Uterus (tissue), 4 donors: ENCODE measurements around the gene GALNT12. TPM values are rescaled to one million over a fixed set of nuclear protein-coding genes. Genes with fewer than 3 reads are reported as not detected.

Source experiments
- DNase-seq, 2 donors: peaks; one replicate each; pipeline ENCODE4 v3.0.0-alpha.2; 2019 to 2020
- H3K27ac ChIP-seq, 2 donors: fragments of 200-600 bp; sonication (generic); 1 replicate in 1 of 2; 2 replicates in 1 of 2; pipeline ENCODE4 v1.5.1; 2016 to 2018
- H3K27me3 ChIP-seq, 2 donors: fragments of 200-600 bp; sonication (generic); one replicate each; pipeline ENCODE4 v1.5.1; 2018 to 2019; ENCODE audit warnings: control low read depth in 1 of 2
- H3K36me3 ChIP-seq, 2 donors: fragments of 200-600 bp; sonication (generic); one replicate each; pipeline ENCODE4 v1.5.1; 2019; ENCODE audit warnings: control low read depth in 1 of 2
- H3K4me1 ChIP-seq, 2 donors: fragments of 200-600 bp; sonication (generic); one replicate each; pipeline ENCODE4 v1.5.1; 2018 to 2019; ENCODE audit warnings: control low read depth in 1 of 2
- H3K4me3 ChIP-seq, 2 donors: fragments of 200-600 bp; sonication (generic); 1 replicate in 1 of 2; 2 replicates in 1 of 2; pipeline ENCODE4 v1.5.1; 2018 to 2019; ENCODE audit warnings: mild to moderate bottlenecking in 1 of 2
- H3K9me3 ChIP-seq, 2 donors: fragments of 200-600 bp; sonication (generic); one replicate each; pipeline ENCODE4 v1.5.1; 2019; ENCODE audit warnings: control low read depth in 1 of 2
- POLR2A ChIP-seq, 2 donors: fragments of 450-650 bp; IDR thresholded peaks; one replicate each; pipeline ENCODE4 v1.6.1; 2016; ENCODE audit warnings: antibody characterized with exemption in 2 of 2, mild to moderate bottlenecking in 1 of 2, moderate library complexity in 1 of 2
- intact Hi-C: fragments of 100-400 bp; cut with DNase I; formaldehyde crosslinking; loops from one replicate; pipeline ENCODE4 v1.15.1; 2023; ENCODE audit warnings: low total_unique reads
- total RNA-seq, 4 donors: library from RNA; depleted of rRNA in 3 of 4; stranded (reverse); fragments of >200 nt in 3 of 4; gene quantifications; one replicate each; pipeline versions ENCODE4 v1.1.0 to v1.2.4, GENCODE V29; 2014 to 2023
- TF ChIP-seq, protein P1 (sequence below), 4 experiments: fragments of 200-600 bp in 2 of 4; fragments of 450-650 bp in 2 of 4; sonication (generic) in 2 of 4; IDR thresholded peaks; one replicate each; pipeline ENCODE4 v1.5.1; 2016 to 2019; ENCODE audit warnings: antibody characterized with exemption in 4 of 4, mild to moderate bottlenecking in 2 of 4, moderate library complexity in 1 of 4
- donor health status: DM: yes; HTN: yes; CAD: no.

Gene GALNT12
- total RNA-seq, 4 donors from 2014 or later: 0.29 to 9.3 (median 2.5) TPM; not detected in 1

DNA sequence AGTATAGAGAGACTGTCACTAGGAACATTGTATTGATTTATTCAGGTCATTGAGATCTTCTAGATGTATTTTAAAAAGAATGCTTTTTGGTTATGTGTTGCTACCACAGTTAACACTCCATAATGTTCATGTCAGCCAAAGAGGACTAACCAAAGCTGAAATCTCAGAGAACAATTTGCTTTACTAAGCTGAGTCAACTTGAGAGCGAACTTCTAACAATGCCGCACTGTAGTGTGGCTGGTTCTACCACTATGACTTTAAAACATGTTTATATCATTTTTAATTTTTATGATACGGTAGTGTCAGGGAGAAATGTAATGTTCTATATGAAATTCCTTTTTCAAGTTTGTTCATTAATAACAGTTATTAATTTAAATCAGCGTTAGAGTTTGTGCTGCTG lies 42.1 kb downstream of the GALNT12 start:
- H3K4me3 ChIP-seq: no peak overlapping the region
- DNase-seq: no peak
- H3K4me1 ChIP-seq: no peaks in the 10 kb centered on the region
- intact Hi-C loops: no loop called here
- H3K9me3 ChIP-seq: no peaks in the 10 kb centered on the region
- no peaks in the 10 kb centered on the region for H3K27me3 ChIP-seq
- H3K36me3 ChIP-seq: no peaks in the 10 kb centered on the region
- TF ChIP-seq, protein P1, sequence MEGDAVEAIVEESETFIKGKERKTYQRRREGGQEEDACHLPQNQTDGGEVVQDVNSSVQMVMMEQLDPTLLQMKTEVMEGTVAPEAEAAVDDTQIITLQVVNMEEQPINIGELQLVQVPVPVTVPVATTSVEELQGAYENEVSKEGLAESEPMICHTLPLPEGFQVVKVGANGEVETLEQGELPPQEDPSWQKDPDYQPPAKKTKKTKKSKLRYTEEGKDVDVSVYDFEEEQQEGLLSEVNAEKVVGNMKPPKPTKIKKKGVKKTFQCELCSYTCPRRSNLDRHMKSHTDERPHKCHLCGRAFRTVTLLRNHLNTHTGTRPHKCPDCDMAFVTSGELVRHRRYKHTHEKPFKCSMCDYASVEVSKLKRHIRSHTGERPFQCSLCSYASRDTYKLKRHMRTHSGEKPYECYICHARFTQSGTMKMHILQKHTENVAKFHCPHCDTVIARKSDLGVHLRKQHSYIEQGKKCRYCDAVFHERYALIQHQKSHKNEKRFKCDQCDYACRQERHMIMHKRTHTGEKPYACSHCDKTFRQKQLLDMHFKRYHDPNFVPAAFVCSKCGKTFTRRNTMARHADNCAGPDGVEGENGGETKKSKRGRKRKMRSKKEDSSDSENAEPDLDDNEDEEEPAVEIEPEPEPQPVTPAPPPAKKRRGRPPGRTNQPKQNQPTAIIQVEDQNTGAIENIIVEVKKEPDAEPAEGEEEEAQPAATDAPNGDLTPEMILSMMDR (IDR thresholded peaks at IDR 0.05): no peak
- TF ChIP-seq POLR2A (IDR thresholded peaks at IDR 0.05): no peak
- H3K27ac ChIP-seq: no peak overlapping the region

DNA sequence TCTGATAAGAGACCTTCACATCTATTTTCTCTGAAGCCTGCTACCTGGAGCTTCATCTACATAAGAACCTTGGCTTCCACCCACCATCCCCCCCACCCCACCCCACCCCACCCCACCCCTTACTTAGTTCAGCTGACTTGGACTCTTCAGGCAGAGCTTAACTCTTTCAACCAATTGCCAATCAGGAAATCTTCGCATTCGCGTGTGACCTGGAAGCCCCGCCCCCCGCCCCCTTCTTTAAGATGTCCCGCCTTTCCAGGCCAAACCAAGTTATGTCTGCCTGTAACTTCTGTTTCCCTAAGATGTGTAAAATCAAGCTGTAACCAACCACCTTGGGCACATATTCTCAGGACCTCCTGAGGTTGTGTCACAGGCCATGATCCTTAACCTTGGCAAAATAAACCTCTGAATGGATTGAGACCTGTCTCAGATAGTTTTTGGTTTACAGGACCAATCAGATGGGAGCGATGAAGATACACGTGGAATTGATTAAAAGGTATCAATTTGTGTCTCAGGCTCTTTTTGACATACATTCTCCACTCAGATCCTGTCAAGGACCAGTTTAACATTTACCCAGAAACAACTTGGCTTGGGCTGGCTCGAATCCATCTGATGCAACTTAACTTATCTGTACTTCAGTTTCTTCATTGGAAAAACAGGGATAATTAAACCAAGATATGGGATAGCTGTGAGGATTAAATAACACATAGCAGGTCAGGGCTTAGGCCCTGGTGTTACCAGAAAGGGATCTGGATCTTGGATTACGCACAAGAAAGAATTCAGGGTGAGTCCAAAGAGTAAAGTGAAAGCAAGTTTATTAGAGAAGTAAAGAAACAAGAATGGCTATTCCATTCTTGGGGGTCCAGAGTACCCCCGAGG lies 43.6 kb downstream of the GALNT12 start:
- intact Hi-C loops: no loop called here
- DNase-seq: no peak
- H3K27ac ChIP-seq: no peak overlapping the region

GRCh38 chr9:98851730-98852459 lies 44.4 kb downstream of the GALNT12 start:
- no peaks in the 10 kb centered on the region for H3K4me1 ChIP-seq
- no peaks in the 10 kb centered on the region for H3K9me3 ChIP-seq
- H3K4me3 ChIP-seq: no peak overlapping the region
- TF ChIP-seq, protein P1 (IDR thresholded peaks at IDR 0.05): no peak
- no peak for TF ChIP-seq POLR2A (IDR thresholded peaks at IDR 0.05)
- H3K36me3 ChIP-seq: no peaks in the 10 kb centered on the region
- H3K27me3 ChIP-seq: no peaks in the 10 kb centered on the region
- no peak overlapping the region for H3K27ac ChIP-seq
- no peak for DNase-seq
- intact Hi-C loops: no loop called here

More for the DNA sequence above, 43.6 kb downstream of the GALNT12 start:
- Histone ChIP-seq H3K4me1 (no peaks in the 10 kb centered on the region), H3K4me3 (no peak overlapping the region), H3K9me3 (no peaks in the 10 kb centered on the region), H3K27me3 (no peaks in the 10 kb centered on the region), H3K36me3 (no peaks in the 10 kb centered on the region)
- no peak for TF ChIP-seq POLR2A (IDR thresholded peaks at IDR 0.05)
- TF ChIP-seq, protein P1 (IDR thresholded peaks at IDR 0.05): no peak

GRCh38 chr9:98852460-98852734 lies 44.9 kb downstream of the GALNT12 start:
- intact Hi-C loops: no loop called here
- Histone ChIP-seq H3K4me1 (no peaks in the 10 kb centered on the region), H3K4me3 (no peak overlapping the region), H3K9me3 (no peaks in the 10 kb centered on the region), H3K27me3 (no peaks in the 10 kb centered on the region), H3K36me3 (no peaks in the 10 kb centered on the region), H3K27ac (no peak overlapping the region)
- TF ChIP-seq POLR2A (IDR thresholded peaks at IDR 0.05): no peak
- no peak for DNase-seq

DNA sequence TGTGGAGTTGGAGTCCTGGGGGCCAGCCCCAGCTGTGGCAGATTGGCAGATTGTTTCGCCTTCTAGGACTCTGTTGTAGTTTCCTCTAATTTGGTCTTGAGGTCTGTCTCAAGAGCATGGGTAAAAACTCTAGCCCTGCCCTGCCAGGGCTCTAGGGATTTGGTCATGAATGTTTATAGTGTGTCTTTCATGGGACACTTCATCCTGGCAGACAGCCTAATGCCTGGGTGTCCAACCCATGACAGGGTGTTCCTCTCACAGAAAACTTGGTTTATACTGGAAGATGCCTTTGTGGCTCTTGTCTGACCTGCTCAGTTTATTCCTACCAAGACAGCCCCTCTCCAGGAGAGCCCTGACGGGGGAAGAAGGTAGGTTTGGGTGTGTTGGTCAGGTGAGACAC lies 45.5 kb downstream of the GALNT12 start:
- H3K4me3 ChIP-seq: no peak overlapping the region
- no peak for DNase-seq
- H3K27ac ChIP-seq: no peak overlapping the region
- H3K36me3 ChIP-seq: no peaks in the 10 kb centered on the region
- no peaks in the 10 kb centered on the region for H3K4me1 ChIP-seq
- intact Hi-C loops: no loop called here
- no peaks in the 10 kb centered on the region for H3K27me3 ChIP-seq
- TF ChIP-seq, protein P1 (IDR thresholded peaks at IDR 0.05): no peak
- TF ChIP-seq POLR2A (IDR thresholded peaks at IDR 0.05): no peak
- no peaks in the 10 kb centered on the region for H3K9me3 ChIP-seq
